Transverse colon (tissue), 4 donors: ENCODE measurements around the gene VWF. TPM values are rescaled to one million over a fixed set of nuclear protein-coding genes. Genes with fewer than 3 reads are reported as not detected.

ENCODE experiments used
- DNase-seq: peaks from one replicate; pipeline ENCODE4 v3.0.0-alpha.2; 2019
- H3K27ac ChIP-seq, 4 donors: fragments of 200-600 bp; sonication (generic); 2 replicates each; pipeline ENCODE4 v1.5.1; 2016 to 2018; ENCODE audit warnings: inconsistent platforms in 4 of 4
- H3K27me3 ChIP-seq: fragments of 200-600 bp; sonication (generic); 2 replicates; pipeline ENCODE4 v1.5.1; 2017; ENCODE audit warnings: inconsistent platforms
- H3K36me3 ChIP-seq, 4 donors: fragments of 200-600 bp; sonication (generic); 2 replicates each; pipeline ENCODE4 v1.5.1; 2017 to 2019; ENCODE audit warnings: inconsistent platforms in 4 of 4
- H3K4me1 ChIP-seq, 4 donors: fragments of 200-600 bp; sonication (generic); 2 replicates each; pipeline ENCODE4 v1.5.1; 2017 to 2020; ENCODE audit warnings: inconsistent platforms in 4 of 4
- H3K4me3 ChIP-seq, 4 donors: fragments of 200-600 bp; sonication (generic); 1 replicate in 1 of 4; 2 replicates in 3 of 4; pipeline versions ENCODE4 v1.5.1 to v1.6.1; 2017 to 2019; ENCODE audit warnings: inconsistent platforms in 4 of 4
- H3K9me3 ChIP-seq, 2 donors: fragments of 200-600 bp; sonication (generic); 2 replicates each; pipeline ENCODE4 v1.5.1; 2017 to 2019; ENCODE audit warnings: inconsistent platforms in 2 of 2
- EP300 ChIP-seq: sonication (generic); formaldehyde crosslinking; IDR thresholded peaks from one replicate; pipeline ENCODE4 v1.6.1; 2017; ENCODE audit warnings: antibody characterized with exemption, low read depth
- POLR2A ChIP-seq: fragments of 450-650 bp; IDR thresholded peaks from one replicate; pipeline ENCODE4 v1.6.1; 2016; ENCODE audit warnings: antibody characterized with exemption, mild to moderate bottlenecking, moderate library complexity
- POLR2AphosphoS5 ChIP-seq, 3 donors: sonication (generic); formaldehyde crosslinking; IDR thresholded peaks; one replicate each; pipeline ENCODE4 v1.6.1; 2016; ENCODE audit warnings: antibody characterized with exemption in 3 of 3
- WGBS, 2 donors: methylation state at CpG; one replicate each; pipeline ENCODE4 v1.1.5; 2018; ENCODE audit warnings: low coverage in 1 of 2; 5-methylcytosine and 5-hydroxymethylcytosine counted together
- in situ Hi-C, 4 donors: fragments of 200-750 bp; cut with MboI; loops; one replicate each; pipeline versions ENCODE4 v1.15.0 to v1.15.1; 2017; ENCODE audit warnings: low sequenced_read_pairs in 3 of 4, low pct_ligation_motif_present in 1 of 4, low pct_unique_long_range_greater_than_20kb in 1 of 4
- intact Hi-C: fragments of 100-400 bp; cut with DNase I; formaldehyde crosslinking; loops from one replicate; pipeline ENCODE4 v1.15.1; 2023; ENCODE audit warnings: low total_unique reads
- total RNA-seq, 4 donors: library from RNA; depleted of rRNA; stranded (reverse); fragments of >200 nt; gene quantifications; one replicate each; pipeline ENCODE4 v1.1.0, GENCODE V29; 2016
- TF ChIP-seq, protein P1 (sequence below), 5 experiments: fragments of 200-600 bp in 3 of 5; fragments of 450-650 bp in 2 of 5; sonication (generic) in 3 of 5; IDR thresholded peaks; 1 replicate in 2 of 5; 2 replicates in 3 of 5; pipeline ENCODE4 v1.5.1; 2016 to 2017; ENCODE audit warnings: antibody characterized with exemption in 5 of 5, inconsistent platforms in 3 of 5, mild to moderate bottlenecking in 2 of 5, moderate library complexity in 1 of 5

The VWF gene
- total RNA-seq, 4 donors from 2014 or later = 31.3 to 71.2 (median 51.5) TPM

DNA sequence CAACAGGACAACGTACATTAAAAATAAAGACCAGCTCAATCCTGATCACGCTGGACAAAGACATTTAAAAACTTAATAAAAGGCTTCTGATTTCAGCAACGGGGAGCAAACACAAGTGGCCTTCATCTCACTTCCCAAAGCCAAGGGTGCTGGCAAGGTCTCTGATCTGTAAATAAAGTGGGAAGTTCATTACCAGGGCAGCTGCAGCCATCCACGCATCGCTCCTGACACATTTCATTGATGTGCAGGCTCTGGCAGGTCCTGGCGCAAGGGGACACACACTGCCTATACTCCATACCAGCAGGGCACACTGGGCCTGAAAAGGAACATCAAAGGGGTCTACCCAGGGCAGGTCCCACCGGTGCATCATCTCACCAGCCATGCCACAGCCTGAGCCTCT, 51.0 kb downstream of the VWF start:
- Histone ChIP-seq H3K36me3 (no peaks in the 10 kb centered on the region), H3K27ac (no peak overlapping the region), H3K4me1 (peaks cover 0 to 21% (median 2%) of the 10 kb centered on the region in 4 donors), H3K9me3 (no peaks in the 10 kb centered on the region), H3K27me3 (peaks cover 3% of the 10 kb centered on the region), H3K4me3 (no peak overlapping the region)
- 88 to 100% methylated on average over 2 to 7 of the region's 7 CpGs for WGBS, 2 donors
- TF ChIP-seq POLR2AphosphoS5 (IDR thresholded peaks at IDR 0.05) (no peak), POLR2A (no peak)
- TF ChIP-seq, protein P1, sequence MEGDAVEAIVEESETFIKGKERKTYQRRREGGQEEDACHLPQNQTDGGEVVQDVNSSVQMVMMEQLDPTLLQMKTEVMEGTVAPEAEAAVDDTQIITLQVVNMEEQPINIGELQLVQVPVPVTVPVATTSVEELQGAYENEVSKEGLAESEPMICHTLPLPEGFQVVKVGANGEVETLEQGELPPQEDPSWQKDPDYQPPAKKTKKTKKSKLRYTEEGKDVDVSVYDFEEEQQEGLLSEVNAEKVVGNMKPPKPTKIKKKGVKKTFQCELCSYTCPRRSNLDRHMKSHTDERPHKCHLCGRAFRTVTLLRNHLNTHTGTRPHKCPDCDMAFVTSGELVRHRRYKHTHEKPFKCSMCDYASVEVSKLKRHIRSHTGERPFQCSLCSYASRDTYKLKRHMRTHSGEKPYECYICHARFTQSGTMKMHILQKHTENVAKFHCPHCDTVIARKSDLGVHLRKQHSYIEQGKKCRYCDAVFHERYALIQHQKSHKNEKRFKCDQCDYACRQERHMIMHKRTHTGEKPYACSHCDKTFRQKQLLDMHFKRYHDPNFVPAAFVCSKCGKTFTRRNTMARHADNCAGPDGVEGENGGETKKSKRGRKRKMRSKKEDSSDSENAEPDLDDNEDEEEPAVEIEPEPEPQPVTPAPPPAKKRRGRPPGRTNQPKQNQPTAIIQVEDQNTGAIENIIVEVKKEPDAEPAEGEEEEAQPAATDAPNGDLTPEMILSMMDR (IDR thresholded peaks at IDR 0.05) = no peak
- in situ Hi-C loops = loop anchor here in 1 of 4 donors (25.0 kb wide), 1 partner anchor 114 kb away; no protein-coding TSS in a partner anchor
- no peak for DNase-seq
- intact Hi-C loops = no loop called here

DNA sequence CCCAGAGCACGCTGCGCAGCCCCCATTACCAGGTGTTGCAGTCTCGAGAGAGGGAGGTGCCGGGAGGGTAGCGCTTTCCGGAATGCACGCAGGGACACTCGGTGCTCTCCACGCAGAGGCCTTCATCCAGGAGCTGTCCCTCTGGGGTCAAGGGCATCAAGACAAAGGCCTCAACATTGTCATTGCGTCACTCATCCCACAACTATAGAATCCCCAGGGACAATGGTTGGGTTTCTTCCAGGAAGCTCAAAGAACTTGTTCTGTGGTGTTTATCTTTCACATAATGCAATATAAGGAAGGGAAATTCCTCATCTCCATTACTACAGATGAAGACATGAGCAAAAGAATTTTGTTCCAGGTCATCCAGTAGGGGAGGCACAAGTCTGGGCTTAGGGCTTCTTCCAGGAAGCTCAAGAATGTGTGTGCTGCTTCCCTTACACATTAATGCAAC, 52.1 kb downstream of the VWF start:
- intact Hi-C loops = no loop called here
- TF ChIP-seq POLR2A (no peak), EP300 (no peak), POLR2AphosphoS5 (IDR thresholded peaks at IDR 0.05) (no peak)
- TF ChIP-seq, protein P1 (IDR thresholded peaks at IDR 0.05) = no peak
- H3K27me3 ChIP-seq = peaks cover 3% of the 10 kb centered on the region
- no peak overlapping the region for H3K4me3 ChIP-seq
- DNase-seq = no peak
- WGBS, 2 donors = 90% methylated on average over 10 of the region's 10 CpGs; no CpG with 5 or more reads in 1 of the 2 donors
- H3K9me3 ChIP-seq = no peaks in the 10 kb centered on the region
- H3K36me3 ChIP-seq = no peaks in the 10 kb centered on the region
- in situ Hi-C loops = loop anchor here in 1 of 4 donors (25.0 kb wide), 1 partner anchor 115 kb away; no protein-coding TSS in a partner anchor
- H3K27ac ChIP-seq = no peak overlapping the region
- peaks cover 0 to 21% (median 2%) of the 10 kb centered on the region in 4 donors for H3K4me1 ChIP-seq

DNA sequence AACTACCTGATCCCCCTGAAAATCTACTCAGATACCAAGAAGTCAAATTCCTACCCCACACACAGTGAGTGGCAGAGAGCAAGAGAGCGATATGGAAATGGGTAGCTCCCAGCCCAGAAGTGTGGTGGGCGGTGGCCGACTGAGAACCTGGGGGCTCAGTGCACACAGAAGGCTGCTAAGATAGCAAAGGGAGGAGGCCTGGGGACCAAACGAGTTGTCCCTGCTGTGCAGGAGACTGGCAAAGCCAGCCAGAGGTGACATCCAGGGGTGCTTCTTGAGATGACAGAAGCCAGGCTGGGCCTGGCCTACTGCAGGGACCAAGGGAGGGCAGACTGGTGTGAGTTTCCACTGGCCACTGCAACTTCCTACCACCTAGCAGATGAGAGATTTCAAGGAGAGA, 52.9 kb downstream of the VWF start:
- Histone ChIP-seq H3K4me1 (peaks cover 0 to 21% (median 2%) of the 10 kb centered on the region in 4 donors), H3K36me3 (no peaks in the 10 kb centered on the region), H3K4me3 (no peak overlapping the region), H3K27me3 (peaks cover 3% of the 10 kb centered on the region), H3K9me3 (no peaks in the 10 kb centered on the region), H3K27ac (no peak overlapping the region)
- in situ Hi-C loops (loop anchor here in 1 of 4 donors (25.0 kb wide), 1 partner anchor 116 kb away; no protein-coding TSS in a partner anchor), intact Hi-C loops (no loop called here)
- no peak for DNase-seq
- WGBS, 2 donors = 87 to 100% methylated on average over 3 to 4 of the region's 4 CpGs
- no peak for TF ChIP-seq POLR2AphosphoS5 (IDR thresholded peaks at IDR 0.05)
- no peak for TF ChIP-seq EP300
- no peak for TF ChIP-seq POLR2A

DNA sequence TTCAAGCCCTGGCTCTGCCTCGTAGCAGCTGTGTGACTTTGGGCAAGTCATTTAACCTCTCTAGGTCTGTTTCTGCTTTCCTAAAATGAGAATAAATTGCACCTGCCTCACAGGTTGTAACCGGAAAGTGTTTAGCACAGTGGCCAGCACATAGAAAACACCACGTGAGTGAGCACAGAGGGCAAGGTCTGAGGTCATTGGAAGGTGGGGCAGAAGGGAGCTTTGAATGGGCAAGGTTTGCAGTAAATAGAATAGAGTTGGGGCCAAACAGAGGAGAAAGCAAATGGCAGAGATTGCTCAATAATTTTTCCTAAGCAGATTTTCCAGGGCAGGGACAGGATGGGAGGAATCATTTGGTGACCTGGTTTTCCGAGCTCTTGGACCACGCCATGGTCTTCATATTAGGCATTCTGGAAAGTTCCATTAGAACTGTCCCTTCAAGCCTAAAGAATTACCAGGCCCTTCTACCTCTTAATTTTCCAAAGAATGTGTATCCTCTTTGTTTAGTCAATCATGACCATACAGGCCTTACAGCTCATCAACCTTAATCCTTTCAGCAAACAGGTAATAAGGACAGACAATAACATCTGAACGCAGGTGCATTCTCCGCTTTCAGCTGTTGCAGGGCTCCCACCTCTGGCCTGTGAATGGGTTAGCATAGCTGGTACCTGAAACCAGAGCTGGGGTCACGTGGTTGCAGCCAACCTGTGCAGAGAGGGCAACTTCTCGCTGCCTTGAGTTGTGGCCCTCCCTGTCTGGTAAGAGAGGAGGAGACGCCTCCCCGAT, 53.8 kb downstream of the VWF start:
- Histone ChIP-seq H3K27me3 (peaks cover 3% of the 10 kb centered on the region), H3K36me3 (no peaks in the 10 kb centered on the region), H3K4me3 (no peak overlapping the region), H3K27ac (no peak overlapping the region), H3K9me3 (no peaks in the 10 kb centered on the region), H3K4me1 (peaks cover 0 to 21% (median 2%) of the 10 kb centered on the region in 4 donors)
- no peak for DNase-seq
- TF ChIP-seq, protein P1 (IDR thresholded peaks at IDR 0.05) = no peak
- intact Hi-C loops (no loop called here), in situ Hi-C loops (loop anchor here in 1 of 4 donors (25.0 kb wide), 1 partner anchor 117 kb away; no protein-coding TSS in a partner anchor)
- WGBS, 2 donors = 61 to 86% methylated on average over 5 to 11 of the region's 11 CpGs
